Left kidney (tissue), 8 donors: ENCODE measurements around the gene TBATA. TPM values are rescaled to one million over a fixed set of nuclear protein-coding genes. Genes with fewer than 3 reads are reported as not detected.

Source experiments
- DNase-seq: peaks from one replicate; pipeline ENCODE4 v3.0.0-alpha.2; 2013
- long read RNA-seq, 8 donors: transcript quantifications; one replicate each; lab custom pipeline, GENCODE V29; 2026
- polyA plus RNA-seq: library from polyadenylated mRNA; unstranded; fragments of 120-200 nt; gene quantifications from one replicate; pipeline ENCODE4 v1.2.1, GENCODE V29; 2013; ENCODE audit not compliant: insufficient read length

TBATA gene
- not detected for polyA plus RNA-seq
- long read RNA-seq, donor 1 = 0 reads
- long read RNA-seq, donor 2 = 0 reads
- long read RNA-seq, donor 3 = 0 reads
- long read RNA-seq, donor 4 = 0 reads
- long read RNA-seq, donor 5 = 0 reads
- long read RNA-seq, donor 6 = 0 reads
- long read RNA-seq, donor 7, partial matches to known transcripts = 0 of 5 reads
- long read RNA-seq, donor 7, other reads (novel, unspliced or antisense) = 5 of 5 reads
- long read RNA-seq, donor 8 = 0 reads

GRCh38 chr10:70785190-70785589 lies at the start of gene TBATA:
TBATA (minus strand) TSS chr10:70785377; CDS start chr10:70783379, 1,998 bp downstream.
- no peak for DNase-seq

- DNase-seq = no peak
Observed at GRCh38 chr10:70834441-70835151, 49.4 kb upstream of the TBATA start.

- DNase-seq = no peak
Observed at GRCh38 chr10:70834021-70834420, 48.8 kb upstream of the TBATA start.

- DNase-seq = no peak
Observed at GRCh38 chr10:70833601-70834000, 48.4 kb upstream of the TBATA start.

- no peak for DNase-seq
Observed at GRCh38 chr10:70832852-70833528, 47.8 kb upstream of the TBATA start.

- DNase-seq = no peak
Observed at GRCh38 chr10:70832221-70832620, 47.0 kb upstream of the TBATA start.

- DNase-seq = no peak
Observed at GRCh38 chr10:70830164-70830563, 45.0 kb upstream of the TBATA start.

- no peak for DNase-seq
Observed at GRCh38 chr10:70829543-70829942, 44.4 kb upstream of the TBATA start.

- no peak for DNase-seq
Observed at GRCh38 chr10:70828923-70829322, 43.7 kb upstream of the TBATA start.

- no peak for DNase-seq
Observed at GRCh38 chr10:70827086-70827757, 42.0 kb upstream of the TBATA start.

- DNase-seq = no peak
Observed at GRCh38 chr10:70822076-70822820, 37.1 kb upstream of the TBATA start.

GRCh38 chr10:70820976-70821750 lies 36.0 kb upstream of the TBATA start:
- no peak for DNase-seq

- DNase-seq = peak; percentile 86
Observed at GRCh38 chr10:70816220-70816894, 31.2 kb upstream of the TBATA start.

GRCh38 chr10:70815504-70816219 lies 30.5 kb upstream of the TBATA start, which contains the start of gene SGPL1:
SGPL1 (plus strand) TSS chr10:70815948; CDS start chr10:70816854, 906 bp downstream.
- DNase-seq = peak; percentile 78

- no peak for DNase-seq
Observed at GRCh38 chr10:70814126-70814525, 28.9 kb upstream of the TBATA start.

GRCh38 chr10:70812814-70813213 lies 27.6 kb upstream of the TBATA start:
- DNase-seq = no peak

- no peak for DNase-seq
Observed at GRCh38 chr10:70811881-70812280, 26.7 kb upstream of the TBATA start.

GRCh38 chr10:70810967-70811366 lies 25.8 kb upstream of the TBATA start:
- no peak for DNase-seq

GRCh38 chr10:70809726-70810125 lies 24.5 kb upstream of the TBATA start:
- no peak for DNase-seq
